IPS DF 4.7 (cell line): Measurements from ENCODE around the gene SEMA3E.
"Not testable (repeated sequence)": the region's sequence is repeated elsewhere in the genome, so short reads cannot be mapped to it uniquely, and the experiment has no call there.

ENCODE experiments used
- DNase-seq: peaks from one replicate; pipeline ENCODE4 v3.0.0-alpha.2; 2013; ENCODE audit warnings: low spot score; ENCODE audit errors: extremely low read depth

The SEMA3E gene

GRCh38 chr7:83559887-83560286, 89.1 kb downstream of the SEMA3E start:
- no peak for DNase-seq

DNA sequence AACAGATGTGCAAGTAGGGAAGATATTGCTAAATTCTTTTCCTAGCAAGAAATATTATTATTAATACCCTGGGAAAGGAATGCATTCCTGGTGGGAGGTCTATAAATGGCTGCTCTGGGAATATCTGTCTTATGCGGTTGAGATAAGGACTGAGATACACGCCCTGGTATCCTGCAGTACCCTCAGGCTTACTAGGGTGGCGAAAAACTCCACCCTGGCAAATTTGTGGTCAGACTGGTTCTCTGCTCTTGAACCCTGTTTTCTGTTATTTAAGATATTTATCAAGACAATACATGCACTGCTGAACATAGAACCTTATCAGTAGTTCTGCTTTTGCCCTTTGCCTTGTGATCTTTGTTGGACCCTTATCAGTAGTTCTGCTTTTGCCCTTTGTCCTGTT, 96.4 kb downstream of the SEMA3E start:
- DNase-seq, result not testable (repeated sequence)

DNA sequence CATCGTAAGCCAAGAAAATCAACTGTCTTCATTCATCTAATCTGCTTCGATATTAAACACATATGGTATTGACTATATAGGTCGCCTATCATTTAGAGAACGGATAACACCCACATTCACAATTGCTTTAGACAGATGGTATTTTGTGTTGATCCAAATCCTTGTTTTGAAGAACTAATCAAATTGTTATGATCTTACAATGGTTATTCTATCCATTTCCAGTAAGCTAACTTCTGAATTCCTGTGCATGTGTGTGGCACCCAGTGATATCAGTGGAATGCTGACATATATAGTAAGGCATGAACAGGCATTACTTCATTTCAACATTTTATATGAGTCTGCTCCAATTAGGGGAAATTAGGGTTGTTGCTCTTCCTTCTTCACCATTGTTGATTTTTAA, 98.8 kb downstream of the SEMA3E start:
- DNase-seq, result no peak

- no peak for DNase-seq
These were observed 100.7 kb downstream of the SEMA3E start for GRCh38 chr7:83548250-83548649.

- no peak for DNase-seq
These were observed 101.4 kb downstream of the SEMA3E start for GRCh38 chr7:83547526-83547925.

DNA sequence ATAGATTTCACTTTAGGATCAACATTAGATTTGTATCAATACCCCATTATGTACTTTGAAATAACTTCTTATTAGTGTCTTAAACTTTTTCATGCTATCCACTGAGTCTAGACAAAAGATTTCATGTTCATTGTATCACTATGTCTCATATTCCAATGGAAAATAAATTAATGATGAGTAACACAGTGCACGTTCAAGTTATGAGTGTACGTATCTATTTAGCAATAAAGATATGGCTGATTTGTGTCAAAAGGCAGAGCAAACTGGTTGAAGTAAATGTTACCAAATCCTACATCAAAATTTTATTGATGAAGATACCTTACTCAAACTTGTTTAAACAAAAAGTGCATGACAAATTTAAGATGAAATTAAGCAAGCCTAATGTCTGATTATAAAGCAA, 102.4 kb downstream of the SEMA3E start:
- no peak for DNase-seq

DNA sequence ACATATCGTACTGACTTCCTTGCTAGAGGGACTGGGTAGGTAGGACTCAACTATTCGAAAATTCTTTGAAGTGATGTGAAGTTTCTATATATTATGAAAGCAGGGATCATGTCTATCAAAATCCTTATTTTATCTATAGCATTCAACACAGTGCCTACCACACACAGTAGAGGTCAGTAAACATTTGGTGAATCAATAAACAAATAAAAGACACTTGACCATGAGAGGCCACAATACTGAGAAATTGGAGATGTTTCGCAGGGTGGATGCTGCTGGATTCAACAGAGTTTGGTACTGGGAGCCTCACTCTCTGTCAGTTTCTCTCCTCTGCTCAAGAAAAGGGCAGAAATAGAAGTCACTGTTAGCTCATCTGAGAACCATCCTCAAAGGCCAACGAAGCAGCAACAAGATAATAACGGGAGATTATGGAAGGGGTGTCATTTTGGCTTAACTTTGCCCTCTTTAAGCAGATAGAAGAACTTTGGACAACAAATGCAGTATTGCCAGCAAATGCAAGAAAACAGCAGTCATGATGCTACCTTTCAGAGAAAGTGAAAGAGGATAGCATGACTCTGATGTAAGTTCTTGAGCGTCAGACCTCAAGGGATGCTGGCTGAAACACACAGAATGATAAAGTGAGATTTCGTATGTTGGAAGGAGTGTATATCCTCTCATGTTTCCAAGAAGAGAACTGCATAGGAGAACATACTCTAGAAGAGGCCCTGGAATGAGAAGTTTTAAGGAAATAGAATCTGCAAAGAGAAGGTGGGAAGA, 107.6 kb downstream of the SEMA3E start:
- no peak for DNase-seq

DNA sequence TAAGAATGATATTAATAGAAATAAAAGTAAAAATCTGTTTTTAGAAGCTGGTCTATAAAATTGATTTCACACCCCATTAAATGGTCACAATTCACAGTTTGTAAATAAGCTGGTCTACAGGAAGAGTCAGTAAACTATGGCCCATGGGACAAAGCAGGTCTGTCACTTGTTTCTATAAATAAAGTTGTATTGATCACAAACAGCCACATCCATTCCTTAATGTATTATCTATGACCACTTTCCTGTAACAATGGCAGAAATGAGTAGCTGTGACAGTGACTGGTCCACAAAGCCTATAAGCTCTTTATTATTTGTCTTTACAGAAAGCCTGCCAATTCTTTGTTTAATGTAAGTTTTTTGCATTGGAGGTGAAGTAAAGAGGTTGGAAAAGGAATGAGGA, 114.5 kb downstream of the SEMA3E start:
- no peak for DNase-seq

- DNase-seq, result no peak
These were observed 116.7 kb downstream of the SEMA3E start for GRCh38 chr7:83532219-83532618.

- no peak for DNase-seq
These were observed 117.2 kb downstream of the SEMA3E start for GRCh38 chr7:83531766-83532165.

- no peak for DNase-seq
These were observed 120.0 kb downstream of the SEMA3E start for GRCh38 chr7:83528925-83529423.

- no peak for DNase-seq
These were observed 124.5 kb downstream of the SEMA3E start for GRCh38 chr7:83524277-83525075.

DNA sequence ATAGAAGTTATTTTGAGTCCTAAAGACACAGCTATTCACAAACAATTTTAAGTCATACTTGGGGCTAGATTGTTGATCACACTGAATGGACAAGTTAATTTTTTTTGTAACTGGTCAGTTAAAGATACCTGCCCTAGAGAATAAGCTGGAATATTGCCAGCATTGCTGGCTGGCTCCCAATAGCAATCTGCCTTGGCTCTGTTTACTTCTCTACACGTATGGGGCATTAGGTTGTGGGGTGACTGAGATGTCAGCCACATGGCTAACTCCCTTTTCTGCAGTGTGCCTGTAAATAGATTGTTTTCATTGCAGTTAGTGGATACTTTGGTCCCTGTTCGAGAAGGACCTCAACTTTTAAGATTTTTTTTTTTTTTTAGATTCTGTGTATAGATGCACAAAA, 128.2 kb downstream of the SEMA3E start:
- DNase-seq, result no peak

DNA sequence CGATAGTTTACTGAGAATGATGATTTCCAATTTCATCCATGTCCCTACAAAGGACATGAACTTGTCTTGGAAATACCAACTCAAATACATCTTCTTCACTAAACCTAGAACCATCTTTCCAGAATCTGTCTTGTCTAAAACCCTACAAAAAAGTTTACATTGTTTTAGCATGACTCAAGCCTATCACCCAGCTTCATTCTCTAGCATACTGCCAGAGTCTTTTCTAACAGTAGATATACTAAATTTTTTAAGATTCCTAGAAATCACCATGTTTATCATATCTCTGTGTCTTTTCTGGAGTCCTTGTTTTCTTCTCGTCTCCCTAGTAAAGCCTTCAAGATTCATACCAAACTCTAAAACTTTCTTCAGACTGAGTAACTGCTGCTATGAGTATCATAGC, 129.7 kb downstream of the SEMA3E start:
- no peak for DNase-seq

DNA sequence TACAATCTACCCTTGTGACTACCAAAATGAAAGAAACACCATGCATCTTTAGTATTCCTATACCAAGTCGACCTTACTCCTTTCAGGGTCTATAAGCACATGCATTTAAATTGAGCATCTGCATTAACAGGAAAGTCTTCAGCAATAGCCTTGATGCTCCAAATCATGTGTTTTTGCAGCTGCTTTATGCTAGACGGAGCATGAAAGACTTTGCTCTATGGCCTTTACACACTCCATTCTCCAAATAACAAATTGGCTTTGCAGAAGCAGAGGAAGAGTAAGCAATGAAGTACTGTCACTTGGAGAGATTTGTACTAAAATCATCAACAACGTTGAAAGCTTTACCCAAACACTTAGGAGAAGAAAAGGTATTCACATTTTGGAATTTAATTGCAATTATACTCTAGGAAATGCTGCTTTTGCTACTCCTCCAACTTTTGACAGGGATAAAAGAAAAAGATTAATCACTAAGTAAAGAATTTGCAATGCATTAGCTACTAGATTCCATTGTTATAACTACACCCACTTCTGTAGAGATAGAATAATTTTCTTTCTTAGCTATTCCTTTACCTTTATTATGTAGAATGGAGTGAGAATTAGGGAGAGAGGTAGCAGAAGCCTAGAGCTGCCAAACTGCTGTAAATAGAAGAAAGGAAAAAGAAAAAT, 131.8 kb downstream of the SEMA3E start:
- DNase-seq, result no peak

GRCh38 chr7:83514977-83515376, 134.0 kb downstream of the SEMA3E start:
- no peak for DNase-seq

DNA sequence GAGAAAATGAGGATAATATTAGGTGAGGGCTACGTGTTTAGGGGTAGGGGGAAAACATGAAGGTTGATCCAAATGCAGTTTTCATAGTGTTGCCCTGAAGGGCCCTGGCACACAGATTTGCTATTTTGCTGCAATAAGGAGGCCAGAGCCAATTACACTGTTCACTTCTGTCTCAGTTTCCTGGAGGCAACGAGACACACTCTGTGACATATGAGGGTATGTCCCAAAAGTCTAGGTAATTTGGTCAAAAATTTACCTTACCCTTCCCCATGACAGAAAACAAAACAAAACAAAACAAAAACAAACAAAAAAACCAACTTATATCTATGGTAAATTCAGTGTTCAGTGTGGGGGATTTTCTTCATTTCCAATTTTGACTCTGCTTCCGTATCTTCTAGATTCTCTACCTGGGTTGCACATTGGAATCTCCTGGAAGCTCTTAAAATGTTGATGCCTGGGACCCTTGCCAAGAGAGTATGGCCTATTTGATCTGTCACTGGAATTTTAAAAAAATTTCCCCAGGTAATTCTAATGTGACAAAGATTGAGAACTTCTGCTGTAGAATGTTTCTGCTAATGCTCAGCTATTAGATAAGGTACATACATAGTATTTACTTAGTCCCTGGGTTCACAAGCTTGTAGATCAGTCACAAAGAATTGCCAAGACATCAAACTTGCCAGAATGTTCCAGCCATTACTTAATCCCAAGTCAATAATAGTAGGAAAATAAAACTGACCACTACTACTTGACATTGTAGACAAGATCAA, 139.5 kb downstream of the SEMA3E start:
- no peak for DNase-seq

DNA sequence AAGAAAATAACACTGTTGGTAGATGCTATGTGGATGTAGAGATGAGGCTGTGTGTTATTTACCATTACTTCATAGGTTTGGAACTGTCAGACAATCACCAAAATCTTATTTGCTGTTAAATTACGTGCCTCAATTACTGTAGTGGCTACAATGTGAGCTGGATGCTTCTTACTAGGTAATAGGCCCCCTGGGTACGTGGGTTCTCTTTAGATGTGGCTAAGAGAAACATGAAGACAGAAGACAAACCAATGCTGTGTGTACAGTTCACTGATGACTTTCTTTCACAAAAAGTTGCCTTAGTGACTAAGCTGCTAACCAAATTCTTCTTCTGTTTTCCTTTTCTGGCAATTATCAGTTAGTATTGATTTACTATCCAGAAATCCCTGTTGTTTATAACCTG, 144.6 kb downstream of the SEMA3E start:
- DNase-seq, result no peak

- DNase-seq, result no peak
These were observed 146.3 kb downstream of the SEMA3E start for GRCh38 chr7:83502636-83503035.

DNA sequence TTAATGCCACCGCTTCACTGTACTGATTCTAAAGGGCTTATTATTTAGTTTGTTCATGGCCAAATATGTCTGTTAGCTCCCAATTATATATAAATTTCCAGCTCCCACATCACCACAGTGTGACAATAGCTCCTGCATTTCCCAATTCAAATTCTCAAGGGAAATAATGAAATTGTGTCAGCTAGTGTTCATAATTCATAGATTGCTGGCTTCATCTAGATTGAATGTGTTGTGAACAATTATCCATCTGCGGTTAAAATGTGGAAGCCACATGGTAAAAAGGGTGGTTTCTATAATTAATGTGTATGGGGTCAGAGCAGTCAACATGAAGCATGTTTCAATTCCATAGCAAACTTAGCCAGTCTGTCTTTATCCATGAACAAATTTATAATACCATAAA, 154.3 kb downstream of the SEMA3E start:
- no peak for DNase-seq

DNA sequence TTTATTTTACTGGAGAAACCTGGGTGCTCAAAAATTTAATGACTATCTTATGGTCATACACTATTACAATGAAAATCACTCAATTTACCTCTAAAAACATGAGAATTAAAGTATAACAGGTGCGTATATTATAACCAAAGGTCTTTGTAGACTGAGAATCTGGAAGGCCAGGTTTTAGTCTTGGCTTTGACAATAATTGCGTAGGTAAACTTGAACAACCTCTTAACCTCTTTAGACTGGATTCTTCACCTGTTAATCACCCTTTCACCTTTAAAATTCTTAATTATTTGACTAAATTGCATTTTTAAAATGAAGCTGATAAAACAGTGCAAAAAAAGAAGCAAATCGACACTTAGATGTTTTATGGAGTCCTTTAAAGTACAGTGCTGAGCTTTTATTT, 156.1 kb downstream of the SEMA3E start:
- no peak for DNase-seq
